ENCODE measurements around the gene AFAP1L2.

DNA sequence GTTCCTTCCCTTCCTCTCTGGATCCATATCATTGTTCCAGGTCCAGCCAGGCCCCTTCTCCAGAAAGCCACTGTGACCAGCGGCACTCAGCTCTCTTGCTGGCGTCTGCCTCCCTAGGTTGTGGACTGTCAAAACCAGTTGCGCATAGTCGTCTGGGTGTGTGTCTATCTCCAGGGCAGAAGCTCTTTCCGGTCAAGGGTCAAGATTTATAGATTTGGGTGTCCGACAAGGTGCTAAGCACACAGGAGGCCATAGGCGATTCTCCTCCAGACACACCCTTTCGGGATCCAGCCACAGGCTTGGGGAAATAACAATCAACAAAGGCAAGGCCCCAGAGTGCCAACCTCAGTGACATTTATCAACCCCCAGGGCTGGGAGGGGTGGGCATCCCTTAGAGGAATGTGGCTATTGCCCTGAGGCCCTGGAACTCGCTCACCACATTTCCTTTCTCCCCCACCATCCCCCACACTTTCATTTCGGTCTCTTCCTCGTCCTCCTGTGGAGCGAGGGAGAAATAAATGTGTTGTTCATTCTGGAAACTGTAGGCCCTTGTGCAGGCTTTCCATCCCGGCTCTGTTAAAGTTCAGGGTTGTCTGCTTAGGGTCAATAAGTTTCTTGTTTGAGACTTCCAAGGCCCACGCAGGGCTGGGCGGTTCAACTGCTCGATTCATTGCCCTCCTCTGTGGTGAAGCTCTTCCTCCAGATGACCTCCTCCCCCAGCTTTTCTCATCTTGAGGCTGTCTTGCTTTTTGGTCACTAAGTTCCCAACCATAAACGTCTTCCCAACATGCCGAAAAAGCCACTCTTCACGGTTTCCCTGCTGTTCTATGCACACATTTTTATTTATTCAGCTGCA, 57.9 kb downstream of the AFAP1L2 start:
- TF ChIP-seq CTCF (IDR thresholded peaks at IDR 0.05; ENCODE audit: poor library complexity, severe bottlenecking) = no peak
- no peak for TF ChIP-seq EZH2 (IDR thresholded peaks at IDR 0.05; ENCODE audit: borderline replicate concordance, insufficient read depth, low read length, poor library complexity, severe bottlenecking)
- TF ChIP-seq EP300 (conservative IDR thresholded peaks at IDR 0.05; ENCODE audit: poor library complexity, severe bottlenecking) = no peak
- TF ChIP-seq POLR2AphosphoS5 (IDR thresholded peaks at IDR 0.05) = no peak

Measured in neural cell (in vitro differentiated cells).